ENCODE data around the gene CERCAM. TPM values are rescaled to one million over a fixed set of nuclear protein-coding genes. Genes with fewer than 3 reads are reported as not detected.

Gene CERCAM
- total and polyA plus RNA-seq, 2 of the 13 experiments (the other 11 are each of a cell fraction or from before 2014, with no cell fraction given), result 9.0 to 17.1 TPM

- TF ChIP-seq SNAPC4 (CRISPR knock-in tag; IDR thresholded peaks at IDR 0.05) (no peak), HMG20A (CRISPR knock-in tag; IDR thresholded peaks at IDR 0.05; ENCODE audit: borderline replicate concordance) (no peak), ZNF563 (CRISPR knock-in tag; IDR thresholded peaks at IDR 0.05) (no peak), SRF (IDR thresholded peaks at IDR 0.05; ENCODE audit: low read depth, low read length) (no peak), ATAD3A (CRISPR knock-in tag; IDR thresholded peaks at IDR 0.05) (no peak)
Observed at GRCh38 chr9:128415281-128415680, 5.4 kb upstream of the CERCAM start (continued).

- no peaks in the 10 kb centered on the region for H4K20me1 ChIP-seq (ENCODE audit: insufficient read depth, low read length)
Observed at GRCh38 chr9:128416014-128416413, 4.6 kb upstream of the CERCAM start.

More at GRCh38 chr9:128416014-128416413, 4.6 kb upstream of the CERCAM start:
- Histone ChIP-seq H3K4me3 (replicated peaks in 1 of 3; ENCODE audit: insufficient read depth in 1 of 3, low read depth in 2 of 3, low read length in 3 of 3) (no peak overlapping the region), H3K27ac (ENCODE audit: extremely low read length, insufficient read depth, low read length) (no peak overlapping the region), H3K27me3 (ENCODE audit: control insufficient read depth in 1 of 2, insufficient read depth in 2 of 2, low read length in 2 of 2) (peaks cover 4 to 8% of the 10 kb centered on the region in 2 experiments; a peak in 3 of 5 replicates), H3K4me2 (ENCODE audit: low read depth, low read length) (no peak overlapping the region), H3K36me3 (replicated peaks in 1 of 2; ENCODE audit: control insufficient read depth in 1 of 2, insufficient read depth in 2 of 2, low read length in 2 of 2) (no peaks in the 10 kb centered on the region), H3K79me2 (ENCODE audit: insufficient read depth, low read length) (no peaks in the 10 kb centered on the region), H3K9ac (ENCODE audit: insufficient read depth, low read depth, low read length) (no peak overlapping the region), H3K9me3 (ENCODE audit: low read length) (no peaks in the 10 kb centered on the region), H2AFZ (ENCODE audit: low read length) (no peak overlapping the region), H3K4me1 (ENCODE audit: insufficient read depth, low read length) (peaks cover 40% of the 10 kb centered on the region)
- FAIRE-seq (no peak), ATAC-seq (no peak), DNase-seq (ENCODE audit: low spot score) (no peak)
- POLR2A ChIA-PET, result interaction anchor here (0.5 kb wide), 1 partner anchor 116 kb away, joined by 5 read pairs; no protein-coding TSS in a partner anchor
- in situ Hi-C loops (cut with HindIII; ENCODE audit: extremely low pct_ligation_motif_present, low pct_unique_long_range_greater_than_20kb) (no loop called here), intact Hi-C loops (cut with micrococcal nuclease; ENCODE audit: unreplicated experiment) (no loop called here)
- 0 out of 4 replicates have a peak, but pooled peaks have one; percentile 21 to 22 for TF ChIP-seq MAFK (conservative IDR thresholded peaks at IDR 0.05 in 1 of 2, IDR thresholded peaks at IDR 0.05 in 1 of 2; ENCODE audit: low read length in 2 of 2)
- no peak for TF ChIP-seq FUBP1 (CRISPR knock-in tag; IDR thresholded peaks at IDR 0.05; ENCODE audit: borderline replicate concordance)
- no TSS peak for BruUV-seq (replicated peaks)
- CTCF ChIA-PET (ENCODE audit: low intra/inter-chr PET ratio, low total read pairs), result no interaction called here
- 71% methylated on average over 6 of the region's 6 CpGs for WGBS (ENCODE audit: low lambda C conversion rate)

Measured in HepG2 (cell line).